Colonic mucosa (tissue), 4 donors: Measurements from ENCODE around the gene GNAQ. TPM values are rescaled to one million over a fixed set of nuclear protein-coding genes. Genes with fewer than 3 reads are reported as not detected.

Experiments used
- DNase-seq: peaks from one replicate; pipeline ENCODE4 v3.0.0-alpha.2; 2020
- H3K27ac ChIP-seq: fragments of 200-600 bp; one replicate; pipeline ENCODE4 v1.8.0; 2021
- H3K27me3 ChIP-seq: fragments of 200-600 bp; one replicate; pipeline ENCODE4 v1.8.0; 2021
- H3K36me3 ChIP-seq: fragments of 200-600 bp; one replicate; pipeline ENCODE4 v1.8.0; 2021
- H3K4me1 ChIP-seq: fragments of 200-600 bp; one replicate; pipeline ENCODE4 v1.8.0; 2021; ENCODE audit warnings: mild to moderate bottlenecking
- H3K4me3 ChIP-seq: fragments of 200-600 bp; one replicate; pipeline ENCODE4 v1.8.0; 2021
- H3K9ac ChIP-seq, 2 donors: one replicate each; pipeline ENCODE4 v1.7.0; 2013; ENCODE audit warnings: control low read depth in 2 of 2, low read depth in 2 of 2, low read length in 2 of 2
- H3K9me3 ChIP-seq: fragments of 200-600 bp; one replicate; pipeline ENCODE4 v1.8.0; 2021
- intact Hi-C: fragments of 100-400 bp; cut with DNase I; formaldehyde crosslinking; loops from one replicate; pipeline ENCODE4 v1.14.1; 2022
- total RNA-seq, 2 donors: library from RNA; stranded (reverse); fragmentation: NEBNext Ultra II Directional in 1 of 2; extraction: Animal tissue kit (Norgen Biotek cat#: 25700) in 1 of 2; gene quantifications; one replicate each; pipeline ENCODE4 v1.2.1, GENCODE V29; 2021
- TF ChIP-seq, protein P1 (sequence below): fragments of 200-600 bp; IDR thresholded peaks from one replicate; pipeline ENCODE4 v1.8.0; 2022; ENCODE audit warnings: antibody characterized with exemption, mild to moderate bottlenecking
- donor health status: healthy.
- donor health status: DM: no; HTN: no; CAD: no.
- donor health status: DM: no; HTN: no; CAD: no.

The GNAQ gene
- total RNA-seq, 2 donors from 2014 or later: 75.6 to 105 TPM

DNA sequence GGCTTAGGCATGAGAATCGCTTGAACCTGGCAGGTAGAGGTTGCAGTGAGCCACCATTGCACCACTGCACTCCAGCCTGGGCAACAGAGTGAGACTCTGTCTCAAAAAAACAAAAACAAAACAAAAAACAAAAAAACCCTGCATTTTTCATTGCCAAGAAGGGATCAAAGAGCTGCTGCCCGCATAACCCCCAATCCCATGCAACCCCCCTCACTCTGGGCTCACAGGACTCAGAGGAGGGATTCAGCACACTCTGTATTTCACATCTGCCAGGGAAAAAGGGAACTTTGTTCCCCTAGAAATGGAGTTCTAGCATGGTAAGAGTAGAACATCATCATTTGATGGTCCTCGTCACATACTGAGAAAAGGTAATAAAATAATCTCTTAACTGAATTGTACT lies 229.5 kb downstream of the GNAQ start:
- intact Hi-C loops: no loop called here
- H3K4me1 ChIP-seq: no peaks in the 10 kb centered on the region

DNA sequence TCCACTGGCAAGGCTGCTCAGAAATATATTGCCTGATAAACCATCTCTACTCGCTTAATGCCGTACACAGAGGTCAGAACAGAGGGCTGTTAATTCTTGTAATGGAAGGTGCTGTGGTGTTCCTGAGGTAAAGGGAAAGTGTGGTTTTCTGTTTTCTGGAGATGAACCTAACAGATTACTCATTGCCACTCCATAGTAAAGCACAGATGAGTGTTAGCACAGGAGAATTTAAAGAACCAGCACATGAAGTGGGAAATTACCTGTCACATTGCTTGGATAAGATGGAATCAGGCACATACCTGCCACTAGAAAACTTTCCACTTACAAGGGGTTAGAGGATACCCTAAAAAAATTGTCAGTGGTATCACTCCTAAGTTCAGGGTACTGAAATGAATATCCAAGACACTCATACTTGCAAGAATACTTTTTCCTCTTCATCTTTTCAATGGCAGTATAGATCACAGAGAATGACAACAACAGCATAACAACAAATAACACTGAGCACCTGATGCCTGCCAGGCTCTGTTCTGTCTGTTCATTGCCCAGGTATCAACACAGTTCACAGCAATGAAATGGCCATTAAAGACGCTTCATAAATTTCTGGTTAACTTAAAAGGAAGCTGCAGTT lies 230.6 kb downstream of the GNAQ start:
- intact Hi-C loops: no loop called here
- TF ChIP-seq, protein P1, sequence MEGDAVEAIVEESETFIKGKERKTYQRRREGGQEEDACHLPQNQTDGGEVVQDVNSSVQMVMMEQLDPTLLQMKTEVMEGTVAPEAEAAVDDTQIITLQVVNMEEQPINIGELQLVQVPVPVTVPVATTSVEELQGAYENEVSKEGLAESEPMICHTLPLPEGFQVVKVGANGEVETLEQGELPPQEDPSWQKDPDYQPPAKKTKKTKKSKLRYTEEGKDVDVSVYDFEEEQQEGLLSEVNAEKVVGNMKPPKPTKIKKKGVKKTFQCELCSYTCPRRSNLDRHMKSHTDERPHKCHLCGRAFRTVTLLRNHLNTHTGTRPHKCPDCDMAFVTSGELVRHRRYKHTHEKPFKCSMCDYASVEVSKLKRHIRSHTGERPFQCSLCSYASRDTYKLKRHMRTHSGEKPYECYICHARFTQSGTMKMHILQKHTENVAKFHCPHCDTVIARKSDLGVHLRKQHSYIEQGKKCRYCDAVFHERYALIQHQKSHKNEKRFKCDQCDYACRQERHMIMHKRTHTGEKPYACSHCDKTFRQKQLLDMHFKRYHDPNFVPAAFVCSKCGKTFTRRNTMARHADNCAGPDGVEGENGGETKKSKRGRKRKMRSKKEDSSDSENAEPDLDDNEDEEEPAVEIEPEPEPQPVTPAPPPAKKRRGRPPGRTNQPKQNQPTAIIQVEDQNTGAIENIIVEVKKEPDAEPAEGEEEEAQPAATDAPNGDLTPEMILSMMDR: no peak
- Histone ChIP-seq H3K36me3 (no peaks in the 10 kb centered on the region), H3K9me3 (no peaks in the 10 kb centered on the region), H3K4me1 (no peaks in the 10 kb centered on the region), H3K9ac (no peak overlapping the region), H3K27ac (no peak overlapping the region), H3K27me3 (no peaks in the 10 kb centered on the region), H3K4me3 (no peak overlapping the region)
- no peak for DNase-seq

More for the DNA sequence above, 229.5 kb downstream of the GNAQ start:
- Histone ChIP-seq H3K36me3 (no peaks in the 10 kb centered on the region), H3K9ac (no peak overlapping the region), H3K27ac (no peak overlapping the region), H3K27me3 (no peaks in the 10 kb centered on the region), H3K9me3 (no peaks in the 10 kb centered on the region), H3K4me3 (no peak overlapping the region)
- DNase-seq: no peak
- TF ChIP-seq, protein P1: no peak

DNA sequence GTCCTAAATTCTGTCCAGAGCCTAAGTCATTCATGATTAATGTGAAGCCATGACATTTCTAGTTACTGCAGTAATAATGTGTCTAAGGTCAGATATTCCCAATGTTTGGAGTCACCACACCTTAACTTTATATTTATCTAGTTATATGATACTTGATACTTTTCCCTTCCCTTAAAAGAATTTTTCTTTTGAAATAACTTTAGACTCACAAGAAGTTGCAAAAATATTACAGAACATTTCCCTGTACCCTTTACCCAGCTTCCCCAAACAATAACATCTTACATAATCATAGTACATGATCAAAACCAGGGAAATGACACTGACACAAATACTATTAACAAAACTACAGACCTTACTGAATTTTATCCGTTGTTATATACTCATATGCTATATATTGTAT lies 233.5 kb downstream of the GNAQ start:
- H3K27me3 ChIP-seq: no peaks in the 10 kb centered on the region
- H3K4me1 ChIP-seq: no peaks in the 10 kb centered on the region
- intact Hi-C loops: no loop called here
- H3K27ac ChIP-seq: no peak overlapping the region
- no peak overlapping the region for H3K4me3 ChIP-seq
- H3K36me3 ChIP-seq: no peaks in the 10 kb centered on the region
- DNase-seq: no peak
- TF ChIP-seq, protein P1: no peak
- H3K9ac ChIP-seq: no peak overlapping the region
- no peaks in the 10 kb centered on the region for H3K9me3 ChIP-seq

DNA sequence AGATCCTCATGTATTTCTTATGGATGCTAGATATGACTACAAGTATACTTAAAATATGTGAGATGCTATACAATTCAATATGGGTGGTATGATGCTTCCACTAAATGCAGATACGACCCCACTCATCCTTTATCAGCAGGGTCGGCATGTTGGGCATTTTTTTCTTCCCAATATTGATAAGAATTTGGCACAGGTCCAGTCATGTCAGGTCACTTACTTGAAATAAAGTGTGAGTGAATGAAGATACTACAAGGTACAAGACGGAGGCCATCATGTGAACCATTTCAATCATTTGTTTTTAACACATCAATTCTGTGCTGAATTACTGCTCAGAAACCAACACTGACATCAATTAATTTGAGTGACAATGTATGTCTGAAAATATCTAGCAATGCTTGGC lies 236.6 kb downstream of the GNAQ start:
- TF ChIP-seq, protein P1: no peak
- no peak overlapping the region for H3K9ac ChIP-seq
- no peaks in the 10 kb centered on the region for H3K9me3 ChIP-seq
- no peak overlapping the region for H3K4me3 ChIP-seq
- H3K36me3 ChIP-seq: no peaks in the 10 kb centered on the region
- H3K4me1 ChIP-seq: no peaks in the 10 kb centered on the region
- H3K27me3 ChIP-seq: no peaks in the 10 kb centered on the region
- DNase-seq: no peak
- H3K27ac ChIP-seq: no peak overlapping the region
- intact Hi-C loops: no loop called here

DNA sequence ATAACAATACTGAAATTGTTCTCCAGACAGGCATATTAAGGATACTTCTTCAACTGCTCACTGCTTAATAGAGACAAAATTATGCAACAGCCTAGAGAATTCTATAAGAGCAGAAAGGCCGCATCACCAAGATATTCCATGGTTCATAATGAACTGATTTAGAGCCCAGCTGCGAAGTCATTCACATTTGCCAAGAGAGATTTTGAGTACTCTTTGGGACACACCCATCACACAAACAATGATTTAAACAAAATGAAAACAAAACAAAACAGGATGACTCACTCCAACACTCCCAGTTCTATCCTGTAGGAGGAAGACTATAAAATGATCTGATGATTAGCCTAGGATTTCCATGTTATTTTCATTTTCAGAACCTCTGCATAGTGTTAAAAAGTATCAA lies 237.8 kb downstream of the GNAQ start:
- TF ChIP-seq, protein P1: no peak
- no peaks in the 10 kb centered on the region for H3K27me3 ChIP-seq
- H3K9me3 ChIP-seq: no peaks in the 10 kb centered on the region
- DNase-seq: no peak
- intact Hi-C loops: no loop called here
- no peak overlapping the region for H3K9ac ChIP-seq
- H3K4me3 ChIP-seq: no peak overlapping the region
- no peak overlapping the region for H3K27ac ChIP-seq
- H3K36me3 ChIP-seq: no peaks in the 10 kb centered on the region
- H3K4me1 ChIP-seq: no peaks in the 10 kb centered on the region
